CD1c-positive myeloid dendritic cell (primary cell): ENCODE measurements around the gene ZSWIM3.
A peak's percentile ranks its signal among the peaks of the same experiment; 100 is the strongest.
"Not testable (repeated sequence)": the region's sequence is repeated elsewhere in the genome, so short reads cannot be mapped to it uniquely, and the experiment has no call there.

Experiments
- DNase-seq: peaks from one replicate; pipeline ENCODE4 v3.0.0-alpha.2; 2016; ENCODE audit errors: extremely low spot score

Gene ZSWIM3

DNA sequence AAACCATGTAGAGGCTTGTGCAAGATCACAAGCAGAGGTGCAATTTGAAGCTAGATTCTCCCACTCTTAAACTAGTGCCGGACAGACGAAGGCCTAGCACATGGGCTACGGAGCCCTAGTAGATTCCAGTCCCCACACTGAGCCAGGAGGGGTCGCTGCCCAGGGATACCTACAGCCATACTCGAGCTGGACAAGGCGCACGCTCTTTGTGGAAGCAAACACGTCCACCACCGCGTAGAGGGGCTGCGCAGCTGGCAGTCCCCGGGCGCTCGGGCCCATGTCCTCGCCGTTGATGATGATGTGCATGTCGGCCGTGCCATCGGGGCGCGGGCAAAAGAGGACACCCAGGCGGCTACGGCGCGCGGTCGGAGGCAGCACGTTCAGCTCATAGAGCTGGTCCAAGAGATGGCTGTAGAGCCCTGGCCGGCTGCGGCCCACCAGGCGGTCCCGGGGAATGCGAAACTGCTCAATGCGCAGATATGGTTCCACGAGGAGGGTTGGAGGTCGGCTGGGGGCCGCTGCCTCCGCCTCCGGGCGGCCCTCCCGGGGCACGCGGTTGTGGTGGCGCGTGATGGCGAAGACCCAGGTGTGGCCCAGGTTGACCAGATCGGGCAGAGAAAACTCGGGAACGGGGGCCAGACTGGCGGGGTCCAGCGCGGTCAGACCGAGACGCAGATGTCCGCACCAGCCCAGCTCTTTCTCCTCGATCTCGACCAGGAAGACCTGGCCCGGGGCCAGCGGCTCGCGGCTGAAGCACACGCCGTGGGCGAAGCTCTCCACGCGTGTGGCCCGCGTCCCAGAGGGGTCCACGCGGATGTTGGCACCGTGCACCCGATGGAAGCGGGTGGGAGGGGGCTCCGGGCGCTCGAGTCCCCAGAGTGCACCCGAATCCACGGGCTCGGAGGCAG lies 32.9 kb downstream of the ZSWIM3 start:
- peak; percentile 79 for DNase-seq

DNA sequence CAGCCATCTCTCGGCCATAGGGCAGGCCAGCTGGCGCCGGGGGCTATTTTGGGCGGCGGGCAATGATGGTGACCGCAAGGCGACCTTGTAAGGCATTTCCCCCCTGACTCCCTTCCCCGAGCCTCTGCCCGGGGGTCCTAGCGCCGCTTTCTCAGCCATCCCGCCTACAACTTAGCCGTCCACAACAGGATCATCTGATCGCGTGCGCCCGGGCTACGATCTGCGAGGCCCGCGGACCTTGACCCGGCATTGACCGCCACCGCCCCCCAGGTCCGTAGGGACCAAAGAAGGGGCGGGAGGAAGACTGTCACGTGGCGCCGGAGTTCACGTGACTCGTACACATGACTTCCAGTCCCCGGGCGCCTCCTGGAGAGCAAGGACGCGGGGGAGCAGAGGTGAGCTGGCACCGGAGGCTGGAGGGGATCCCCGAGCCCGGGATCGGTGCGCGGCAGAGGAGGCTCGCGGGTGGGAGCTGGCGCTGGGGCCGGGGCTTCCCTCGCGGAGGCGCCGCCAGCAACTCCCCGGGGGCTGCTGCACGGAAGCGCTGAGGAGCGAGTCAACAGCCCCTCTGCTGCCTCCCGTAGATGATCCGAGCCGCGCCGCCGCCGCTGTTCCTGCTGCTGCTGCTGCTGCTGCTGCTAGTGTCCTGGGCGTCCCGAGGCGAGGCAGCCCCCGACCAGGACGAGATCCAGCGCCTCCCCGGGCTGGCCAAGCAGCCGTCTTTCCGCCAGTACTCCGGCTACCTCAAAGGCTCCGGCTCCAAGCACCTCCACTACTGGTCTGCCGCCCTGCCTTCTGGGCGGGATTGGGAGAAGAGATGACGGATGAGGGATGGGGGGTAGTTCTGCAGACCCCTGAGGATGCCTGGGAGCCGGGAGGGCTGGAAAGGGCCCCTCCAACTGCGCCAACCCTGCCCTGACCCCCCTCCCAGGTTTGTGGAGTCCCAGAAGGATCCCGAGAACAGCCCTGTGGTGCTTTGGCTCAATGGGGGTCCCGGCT lies 33.9 kb downstream of the ZSWIM3 start, which contains the start of the genes CTSA and NEURL2:
CTSA (plus strand) TSS at position 351 of the 999 bp plus-strand sequence; CDS start at position 585, 234 bp downstream.
NEURL2 (minus strand) TSS at position 224 of the 999 bp plus-strand sequence; CDS start at position 7, 217 bp downstream.
- peak; percentile 89 for DNase-seq

DNA sequence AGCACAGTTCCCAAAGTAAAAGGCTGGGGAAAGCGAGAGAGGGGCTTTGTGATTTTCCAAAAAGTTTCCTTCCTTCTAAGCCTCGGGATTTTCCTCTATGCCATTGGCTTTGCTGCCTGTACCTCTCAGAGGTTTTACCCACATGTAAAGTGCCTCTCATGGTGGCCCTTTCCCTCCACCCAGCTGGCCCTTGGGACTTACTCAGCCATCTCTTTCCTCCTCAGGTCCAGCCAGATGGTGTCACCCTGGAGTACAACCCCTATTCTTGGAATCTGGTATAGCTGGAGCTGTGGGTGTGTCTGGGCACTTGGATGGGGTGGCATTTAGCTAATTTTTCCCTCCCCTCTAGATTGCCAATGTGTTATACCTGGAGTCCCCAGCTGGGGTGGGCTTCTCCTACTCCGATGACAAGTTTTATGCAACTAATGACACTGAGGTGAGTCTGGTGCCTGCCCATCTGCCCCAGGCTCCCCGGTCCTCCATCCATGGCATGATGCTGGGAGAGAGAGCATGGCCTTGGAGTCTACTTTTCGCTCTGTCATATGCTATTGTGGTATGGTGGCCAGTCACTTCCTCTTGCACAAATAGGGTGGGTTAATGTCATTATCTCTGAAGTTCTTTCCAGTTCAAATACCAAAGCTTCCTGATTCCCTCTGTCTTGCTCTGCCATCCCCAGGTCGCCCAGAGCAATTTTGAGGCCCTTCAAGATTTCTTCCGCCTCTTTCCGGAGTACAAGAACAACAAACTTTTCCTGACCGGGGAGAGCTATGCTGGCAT lies 34.8 kb downstream of the ZSWIM3 start:
- DNase-seq, result peak; percentile 10

GRCh38 chr20:45892828-45893500 lies 35.5 kb downstream of the ZSWIM3 start:
- no peak for DNase-seq

DNA sequence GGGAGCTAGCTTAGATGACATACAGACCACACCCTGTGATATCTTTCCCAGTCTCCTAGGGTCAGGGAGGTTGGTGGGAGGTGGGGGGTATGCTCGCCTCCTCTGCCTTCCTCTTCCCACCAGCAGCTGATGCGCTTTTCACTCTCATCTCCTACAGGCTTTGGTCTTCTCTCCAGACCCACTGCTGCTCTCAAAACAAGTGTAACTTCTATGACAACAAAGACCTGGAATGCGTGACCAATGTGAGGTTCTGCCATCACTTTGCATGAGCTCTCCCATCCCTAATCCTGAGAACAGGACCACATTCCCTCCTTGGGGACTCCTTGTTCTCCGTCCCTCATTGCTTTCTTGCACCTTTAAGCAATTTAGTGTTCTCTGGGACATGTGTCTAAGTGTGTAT lies 36.4 kb downstream of the ZSWIM3 start:
- DNase-seq, result no peak

DNA sequence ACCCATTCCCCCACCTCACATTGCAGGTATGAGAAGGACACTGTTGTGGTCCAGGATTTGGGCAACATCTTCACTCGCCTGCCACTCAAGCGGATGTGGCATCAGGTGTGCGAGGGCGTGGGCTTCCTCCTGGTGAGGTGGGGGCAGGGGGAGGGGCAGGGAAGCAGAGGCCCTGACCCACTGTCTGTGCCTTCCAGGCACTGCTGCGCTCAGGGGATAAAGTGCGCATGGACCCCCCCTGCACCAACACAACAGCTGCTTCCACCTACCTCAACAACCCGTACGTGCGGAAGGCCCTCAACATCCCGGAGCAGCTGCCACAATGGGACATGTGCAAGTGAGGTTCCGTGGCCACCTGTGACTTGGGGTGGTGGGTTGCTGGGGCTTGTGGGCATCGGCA lies 37.4 kb downstream of the ZSWIM3 start:
- DNase-seq, result no peak

DNA sequence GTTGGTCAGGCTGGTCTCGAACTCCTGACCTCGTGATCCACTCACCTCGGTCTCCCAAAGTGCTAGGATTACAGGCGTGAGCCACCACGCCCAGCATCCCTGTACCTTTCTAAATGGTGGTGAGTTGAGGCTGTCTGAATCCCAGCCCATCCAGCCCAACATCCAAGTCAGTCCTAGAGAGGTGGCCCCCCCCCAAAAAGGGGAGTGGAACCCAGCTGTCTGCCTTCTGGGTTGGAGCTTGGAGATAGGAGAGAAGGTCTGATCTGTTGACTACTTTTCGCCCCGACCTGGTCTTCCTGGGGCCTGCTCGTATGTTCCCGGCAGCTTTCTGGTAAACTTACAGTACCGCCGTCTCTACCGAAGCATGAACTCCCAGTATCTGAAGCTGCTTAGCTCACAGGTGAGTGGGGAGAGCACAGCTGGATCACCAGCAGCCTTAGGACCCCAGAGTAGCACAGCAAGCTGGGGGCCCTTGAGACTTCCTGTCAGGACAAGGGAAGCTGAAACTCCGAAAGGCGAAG lies 39.3 kb downstream of the ZSWIM3 start:
- DNase-seq, result no peak

DNA sequence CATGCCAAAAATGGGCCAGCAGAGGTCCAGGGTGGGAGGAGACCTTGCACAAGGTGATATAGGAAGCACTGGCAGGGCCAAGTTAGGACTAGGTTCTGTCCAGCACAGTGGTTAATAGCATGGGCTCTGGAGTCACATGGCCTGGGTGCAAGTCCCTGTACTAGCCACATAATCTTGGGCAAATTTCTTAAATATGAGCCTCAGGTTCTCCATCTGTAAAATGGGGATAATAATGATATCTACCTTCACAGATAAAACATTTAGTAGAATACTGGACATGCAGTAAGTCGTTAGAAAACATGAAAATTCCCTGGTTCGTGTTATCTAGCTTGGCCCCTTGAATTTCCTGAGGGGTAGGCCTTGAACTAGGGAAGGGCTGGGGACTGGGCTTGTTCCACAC lies 39.9 kb downstream of the ZSWIM3 start:
- no peak for DNase-seq

DNA sequence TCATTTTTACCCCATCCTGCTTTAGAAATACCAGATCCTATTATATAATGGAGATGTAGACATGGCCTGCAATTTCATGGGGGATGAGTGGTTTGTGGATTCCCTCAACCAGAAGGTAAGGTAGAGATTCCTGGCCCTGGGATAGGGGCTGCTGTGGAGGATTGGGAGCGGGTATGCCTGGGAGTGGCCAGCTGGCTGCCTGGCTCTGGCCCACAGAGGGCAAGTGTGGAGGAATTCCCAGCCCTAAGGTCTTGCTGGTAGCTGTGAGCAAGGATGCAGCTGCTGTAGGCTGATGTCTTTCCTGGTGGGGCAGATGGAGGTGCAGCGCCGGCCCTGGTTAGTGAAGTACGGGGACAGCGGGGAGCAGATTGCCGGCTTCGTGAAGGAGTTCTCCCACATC lies 40.3 kb downstream of the ZSWIM3 start:
- no peak for DNase-seq

GRCh38 chr20:45898285-45898684 lies 40.9 kb downstream of the ZSWIM3 start:
- DNase-seq, result no peak

- DNase-seq, result no peak
Observed at GRCh38 chr20:45899046-45899835, 41.8 kb downstream of the ZSWIM3 start.

DNA sequence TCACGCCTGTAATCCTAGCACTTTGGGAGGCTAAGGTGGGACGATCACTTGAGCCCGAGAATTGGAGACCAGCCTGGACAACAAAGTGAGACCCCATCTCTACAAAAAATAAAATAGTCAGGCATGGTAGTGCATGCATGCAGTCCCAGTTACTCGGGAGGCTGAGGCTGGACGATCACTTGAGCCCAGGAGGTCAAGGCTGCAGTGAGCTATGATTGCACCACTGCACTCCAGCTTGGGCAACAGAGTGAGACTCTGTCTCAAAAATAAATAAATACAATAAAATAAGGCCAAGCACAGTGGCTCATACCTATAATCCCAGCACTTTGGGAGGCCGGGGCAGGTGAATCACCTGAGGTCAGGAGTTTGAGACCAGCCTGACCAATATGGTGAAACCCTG lies 43.9 kb downstream of the ZSWIM3 start:
- DNase-seq, result not testable (repeated sequence)

DNA sequence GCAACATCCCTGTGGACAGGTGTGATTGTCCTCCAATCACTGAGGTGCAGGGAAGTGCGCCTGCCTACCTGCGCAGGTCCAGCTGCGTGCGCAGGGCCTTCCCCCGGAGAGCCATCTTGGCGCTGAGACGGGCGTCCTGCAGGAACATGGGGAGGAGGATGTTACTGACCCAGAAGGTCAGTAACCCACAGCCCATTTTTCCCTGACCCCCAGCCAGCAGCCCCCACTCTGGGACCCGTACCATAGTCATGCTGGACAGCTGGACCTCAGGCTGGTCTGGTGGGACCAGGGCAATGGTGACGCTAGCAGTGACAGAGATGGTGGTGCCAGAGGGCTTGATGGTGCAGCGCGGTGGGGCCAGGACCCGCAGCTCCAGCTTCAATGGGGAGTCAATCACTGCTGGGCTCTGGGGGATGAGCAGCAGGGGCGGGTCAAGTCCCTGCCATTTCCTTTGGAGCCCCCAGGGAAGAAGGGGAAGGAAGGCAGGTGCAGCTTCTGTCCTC lies 44.8 kb downstream of the ZSWIM3 start:
- no peak for DNase-seq

- DNase-seq, result no peak
Observed at GRCh38 chr20:45904583-45905504, 47.4 kb downstream of the ZSWIM3 start.

- no peak for DNase-seq
Observed at GRCh38 chr20:45905505-45906079, 48.2 kb downstream of the ZSWIM3 start.

GRCh38 chr20:45907219-45907948 lies 50.0 kb downstream of the ZSWIM3 start:
- no peak for DNase-seq

- DNase-seq, result no peak
Observed at GRCh38 chr20:45908084-45908483, 50.7 kb downstream of the ZSWIM3 start.
